Measurements from ENCODE around the gene STAG3.
"Not testable (repeated sequence)": the region's sequence is repeated elsewhere in the genome, so short reads cannot be mapped to it uniquely, and the experiment has no call there.

Gene STAG3

DNA sequence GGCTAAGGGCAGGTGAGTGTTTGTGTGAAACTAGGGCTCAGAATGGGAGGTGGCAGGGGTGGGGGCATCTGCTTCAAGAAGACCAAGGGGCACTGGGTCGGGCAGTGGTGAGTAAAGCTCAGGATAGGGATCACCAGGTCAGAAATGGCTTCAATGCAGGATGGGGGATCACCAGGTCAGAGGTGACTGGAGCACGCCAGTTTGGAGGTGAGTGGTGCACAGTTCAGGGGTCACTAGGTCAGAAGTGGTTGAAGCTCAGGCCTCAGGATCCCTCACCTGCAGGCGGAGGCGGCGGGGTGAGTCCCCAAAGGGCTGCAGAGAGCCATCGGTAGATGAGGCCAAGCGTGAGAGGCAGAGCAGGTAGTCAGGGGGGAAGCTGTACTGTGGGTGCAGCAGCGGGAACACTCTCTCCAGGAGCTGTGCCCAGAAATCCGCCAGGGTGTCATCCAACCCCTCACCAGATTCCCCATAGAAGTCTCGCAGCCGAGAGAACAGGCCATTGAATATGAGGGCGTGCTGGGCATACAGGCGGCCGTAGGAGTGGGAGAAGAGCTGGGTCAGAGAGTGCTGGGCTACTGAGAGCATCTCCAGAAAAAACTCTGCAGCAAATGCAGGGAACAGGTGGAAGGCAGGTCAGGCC is 2.3 kb upstream of the STAG3 start:
- H3K27ac ChIP-seq (ENCODE audit: low read depth, low read length, severe bottlenecking), result no peak overlapping the region
- no peak overlapping the region for H3K4me3 ChIP-seq (ENCODE audit: extremely low read depth, insufficient read depth, low read length, poor library complexity, severe bottlenecking)
- peaks cover 20% of the 10 kb centered on the region for H3K36me3 ChIP-seq (ENCODE audit: control insufficient read depth, insufficient read depth, low read length)
- no peaks in the 10 kb centered on the region for H3K9me3 ChIP-seq (ENCODE audit: control insufficient read depth, low read length)
- 94 to 100% methylated on average over 10 to 14 of the region's 14 CpGs for WGBS, 2 experiments (ENCODE audit: insufficient coverage in 2 of 2)
- no peaks in the 10 kb centered on the region for H3K4me1 ChIP-seq (ENCODE audit: control insufficient read depth, insufficient read depth, low read length, poor library complexity, severe bottlenecking)

DNA sequence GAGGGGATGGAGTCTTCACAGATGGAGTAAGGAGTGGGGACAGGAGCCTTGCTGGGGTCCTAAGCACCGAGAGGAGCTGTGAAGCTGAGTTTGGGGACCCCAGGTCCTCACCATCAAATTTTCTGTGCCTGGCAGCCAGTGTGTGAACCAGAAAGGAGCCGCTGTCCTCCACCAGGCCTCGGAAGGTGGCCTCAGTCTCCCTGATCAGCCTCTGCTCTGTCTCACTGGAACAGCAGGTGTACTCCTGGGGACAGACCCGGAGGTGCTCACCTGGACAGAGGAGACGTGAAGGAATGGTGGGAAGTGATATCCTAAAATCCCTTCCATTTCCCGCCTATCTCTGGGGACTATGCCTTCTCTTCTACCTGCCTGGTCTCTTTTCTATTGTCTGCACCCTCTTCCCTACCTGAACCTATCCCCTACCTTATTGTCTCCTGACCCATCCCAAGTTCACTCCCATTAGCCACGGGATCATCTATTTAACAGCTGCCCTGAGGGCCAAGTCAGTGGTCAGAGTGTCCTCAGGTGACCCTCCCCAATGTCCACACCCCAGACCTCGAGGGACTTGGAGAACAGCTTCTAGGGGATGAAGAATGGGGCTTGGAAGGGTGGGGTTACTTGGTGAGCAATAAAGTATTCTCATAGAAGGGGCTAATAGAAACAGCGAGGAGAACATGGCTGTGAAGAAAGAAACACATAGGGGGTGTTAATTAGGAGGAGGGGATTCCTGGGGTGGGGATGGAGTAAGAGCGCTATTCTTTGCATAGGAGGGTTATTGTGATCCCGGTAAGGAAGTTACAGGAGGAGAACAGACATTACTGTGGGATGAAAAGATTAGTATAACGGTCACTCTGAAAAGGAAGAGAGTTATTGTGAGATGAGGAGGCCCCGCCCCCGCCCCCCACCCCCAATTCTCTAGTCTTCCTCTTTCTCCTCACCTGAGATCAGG is 1.3 kb upstream of the STAG3 start:
- no peak overlapping the region for H3K27ac ChIP-seq (ENCODE audit: low read depth, low read length, severe bottlenecking)
- peak overlapping the region; percentile 87 for H3K4me3 ChIP-seq (ENCODE audit: extremely low read depth, insufficient read depth, low read length, poor library complexity, severe bottlenecking)
- no peaks in the 10 kb centered on the region for H3K9me3 ChIP-seq (ENCODE audit: control insufficient read depth, low read length)
- peaks cover 20% of the 10 kb centered on the region for H3K36me3 ChIP-seq (ENCODE audit: control insufficient read depth, insufficient read depth, low read length)
- WGBS, 2 experiments (ENCODE audit: insufficient coverage in 2 of 2), result 57 to 60% methylated on average over 9 to 10 of the region's 14 CpGs
- H3K4me1 ChIP-seq (ENCODE audit: control insufficient read depth, insufficient read depth, low read length, poor library complexity, severe bottlenecking), result no peaks in the 10 kb centered on the region

DNA sequence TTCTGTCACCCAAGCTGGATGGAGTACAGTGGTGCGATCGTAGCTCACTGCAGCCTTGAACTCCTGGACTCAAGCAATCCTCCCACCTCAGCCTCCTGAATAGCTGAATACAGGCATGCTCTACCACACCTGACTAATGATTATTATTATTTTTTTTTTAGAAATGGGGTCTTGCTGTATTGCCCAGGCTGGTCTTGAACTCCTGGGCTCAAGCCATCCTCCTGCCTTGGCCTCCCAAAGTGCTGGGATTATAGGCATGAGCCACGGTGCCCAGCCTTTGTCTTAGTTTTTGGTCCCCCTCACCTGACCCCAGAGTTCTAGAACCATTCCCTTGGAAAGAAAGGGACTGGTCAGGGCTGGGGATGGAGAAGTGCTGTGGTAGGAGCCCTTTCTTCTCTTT is 2.4 kb downstream of the STAG3 start:
- H3K4me3 ChIP-seq (ENCODE audit: extremely low read depth, insufficient read depth, low read length, poor library complexity, severe bottlenecking); H3K4me1 ChIP-seq (ENCODE audit: control insufficient read depth, insufficient read depth, low read length, poor library complexity, severe bottlenecking); H3K36me3 ChIP-seq (ENCODE audit: control insufficient read depth, insufficient read depth, low read length); H3K27ac ChIP-seq (ENCODE audit: low read depth, low read length, severe bottlenecking); H3K9me3 ChIP-seq (ENCODE audit: control insufficient read depth, low read length): not testable (repeated sequence)
- 100% methylated on average over 2 of the region's 3 CpGs; no CpG with 5 or more reads in 1 of the 2 experiments for WGBS, 2 experiments (ENCODE audit: insufficient coverage in 2 of 2)

DNA sequence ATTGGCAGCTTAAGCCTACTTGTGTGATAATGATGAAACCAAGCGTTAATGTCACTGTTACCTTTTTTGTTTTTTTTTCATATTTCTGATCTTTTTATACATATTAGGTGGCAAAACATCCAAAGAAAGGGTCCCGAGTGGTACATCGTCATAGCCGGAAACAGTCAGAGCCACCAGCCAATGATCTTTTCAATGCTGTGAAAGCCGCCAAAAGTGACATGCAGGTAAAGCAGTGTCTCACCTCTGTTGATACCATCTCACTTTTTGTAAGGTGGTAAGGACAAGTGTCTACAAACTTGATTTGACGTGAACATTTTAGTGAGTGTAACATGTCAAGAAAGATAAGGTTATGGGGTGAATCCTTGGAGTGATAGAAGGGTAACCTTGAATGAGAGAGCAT is 4.9 kb downstream of the STAG3 start:
- WGBS, 2 experiments (ENCODE audit: insufficient coverage in 2 of 2), result 86 to 100% methylated on average over 1 to 2 of the region's 6 CpGs
- H3K4me1 ChIP-seq (ENCODE audit: control insufficient read depth, insufficient read depth, low read length, poor library complexity, severe bottlenecking); H3K9me3 ChIP-seq (ENCODE audit: control insufficient read depth, low read length); H3K36me3 ChIP-seq (ENCODE audit: control insufficient read depth, insufficient read depth, low read length); H3K4me3 ChIP-seq (ENCODE audit: extremely low read depth, insufficient read depth, low read length, poor library complexity, severe bottlenecking); H3K27ac ChIP-seq (ENCODE audit: low read depth, low read length, severe bottlenecking): not testable (repeated sequence)

DNA sequence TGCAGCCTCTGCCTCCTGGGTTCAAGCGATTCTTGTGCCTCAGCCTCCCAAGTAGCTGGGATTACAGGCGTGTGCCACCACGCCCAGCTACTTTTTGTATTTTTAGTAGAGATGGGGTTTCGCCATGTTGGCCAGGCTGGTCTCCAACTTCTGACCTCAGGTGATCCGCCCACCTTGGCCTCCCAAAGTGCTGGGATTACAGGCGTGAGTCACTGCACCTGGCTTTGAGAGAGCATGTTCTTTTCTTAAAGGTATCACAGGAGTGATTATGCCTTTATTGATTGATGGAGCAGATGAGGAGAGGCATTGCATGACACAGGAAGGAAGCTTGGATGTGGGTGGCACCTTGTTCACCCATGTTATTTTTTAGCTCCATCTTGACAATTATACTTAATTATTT is 5.4 kb downstream of the STAG3 start:
- H3K4me3 ChIP-seq (ENCODE audit: extremely low read depth, insufficient read depth, low read length, poor library complexity, severe bottlenecking); H3K4me1 ChIP-seq (ENCODE audit: control insufficient read depth, insufficient read depth, low read length, poor library complexity, severe bottlenecking); H3K27ac ChIP-seq (ENCODE audit: low read depth, low read length, severe bottlenecking); H3K36me3 ChIP-seq (ENCODE audit: control insufficient read depth, insufficient read depth, low read length); H3K9me3 ChIP-seq (ENCODE audit: control insufficient read depth, low read length): not testable (repeated sequence)
- WGBS, 2 experiments (ENCODE audit: insufficient coverage in 2 of 2), result 86 to 92% methylated on average over 6 of the region's 6 CpGs

DNA sequence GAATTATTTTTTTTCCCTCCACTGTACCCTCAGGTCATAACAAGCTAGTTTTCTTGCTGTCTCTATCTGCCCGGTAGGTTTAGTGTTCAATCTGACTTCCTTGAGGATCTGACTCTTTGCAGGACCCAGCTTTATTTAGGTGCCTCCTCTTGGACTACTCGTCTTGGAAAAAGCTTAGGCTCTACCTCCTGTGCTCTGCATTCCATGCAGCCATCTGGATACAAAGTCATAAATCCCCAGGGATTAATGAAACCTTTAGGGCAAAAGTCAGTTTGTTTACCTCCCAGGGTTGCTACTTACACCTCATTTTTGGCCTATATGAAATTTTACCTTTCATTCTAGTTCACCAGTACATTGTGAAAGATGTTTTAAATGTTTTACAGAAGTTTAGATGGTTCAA is 8.0 kb downstream of the STAG3 start:
- H3K36me3 ChIP-seq (ENCODE audit: control insufficient read depth, insufficient read depth, low read length), result no peaks in the 10 kb centered on the region
- no peaks in the 10 kb centered on the region for H3K4me1 ChIP-seq (ENCODE audit: control insufficient read depth, insufficient read depth, low read length, poor library complexity, severe bottlenecking)
- no peak overlapping the region for H3K4me3 ChIP-seq (ENCODE audit: extremely low read depth, insufficient read depth, low read length, poor library complexity, severe bottlenecking)
- no peaks in the 10 kb centered on the region for H3K9me3 ChIP-seq (ENCODE audit: control insufficient read depth, low read length)
- no peak overlapping the region for H3K27ac ChIP-seq (ENCODE audit: low read depth, low read length, severe bottlenecking)
- 87 to 96% methylated on average over 2 of the region's 2 CpGs for WGBS, 2 experiments (ENCODE audit: insufficient coverage in 2 of 2)

DNA sequence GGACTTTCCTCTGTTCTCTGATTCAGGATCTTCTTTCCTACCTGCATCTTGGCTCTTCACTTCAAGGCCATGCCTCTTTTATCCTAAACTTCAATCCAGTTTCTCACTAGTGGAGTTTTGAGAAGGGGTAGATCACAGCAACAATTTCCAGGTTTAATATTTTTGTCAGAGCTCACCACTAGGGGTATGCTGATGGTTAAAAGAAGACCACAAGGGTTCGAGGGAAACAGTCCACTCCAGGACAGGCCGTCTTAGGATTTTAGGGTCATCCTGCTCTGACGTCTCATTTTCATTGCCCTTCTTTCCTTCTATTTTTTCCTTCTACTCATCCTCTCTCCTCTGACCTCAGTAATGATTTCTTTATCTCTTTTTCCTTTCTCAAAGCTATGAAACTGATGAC is 11.3 kb downstream of the STAG3 start:
- H3K4me3 ChIP-seq (ENCODE audit: extremely low read depth, insufficient read depth, low read length, poor library complexity, severe bottlenecking), result no peak overlapping the region
- 86 to 100% methylated on average over 2 to 3 of the region's 3 CpGs for WGBS, 2 experiments (ENCODE audit: insufficient coverage in 2 of 2)
- no peaks in the 10 kb centered on the region for H3K9me3 ChIP-seq (ENCODE audit: control insufficient read depth, low read length)
- H3K27ac ChIP-seq (ENCODE audit: low read depth, low read length, severe bottlenecking), result no peak overlapping the region
- no peaks in the 10 kb centered on the region for H3K4me1 ChIP-seq (ENCODE audit: control insufficient read depth, insufficient read depth, low read length, poor library complexity, severe bottlenecking)
- no peaks in the 10 kb centered on the region for H3K36me3 ChIP-seq (ENCODE audit: control insufficient read depth, insufficient read depth, low read length)

DNA sequence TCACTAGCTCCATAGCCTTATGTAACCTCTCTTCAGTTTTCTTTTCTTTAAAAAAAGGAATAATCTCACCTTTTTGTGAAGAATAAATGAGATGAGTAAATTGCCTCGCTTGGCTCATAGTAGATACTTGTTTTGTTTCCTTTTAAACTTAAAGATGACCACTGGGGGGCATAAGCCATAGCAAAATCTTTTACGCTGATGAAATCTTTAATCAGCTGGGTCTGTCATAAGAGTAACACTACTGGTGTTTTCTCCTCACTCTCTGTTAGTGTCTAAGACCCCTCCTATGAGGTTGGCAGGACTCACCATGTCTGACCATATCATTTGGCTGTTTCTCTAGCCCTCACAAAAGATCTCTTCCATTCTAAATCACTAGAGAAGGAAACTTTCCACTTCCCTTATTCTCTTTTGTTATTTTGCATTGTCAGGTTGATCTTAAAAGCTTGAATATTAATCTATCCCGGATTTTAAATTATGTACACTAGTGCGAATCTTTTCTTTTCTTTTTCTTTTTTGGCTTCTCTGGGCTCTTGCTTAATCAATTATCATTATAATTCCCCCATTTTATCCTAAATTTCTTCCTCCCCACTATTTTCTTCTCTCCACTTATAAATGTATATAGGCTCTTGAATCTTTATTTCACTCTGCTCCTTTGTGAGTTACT is 12.5 kb downstream of the STAG3 start:
- Histone ChIP-seq H3K27ac (ENCODE audit: low read depth, low read length, severe bottlenecking) (no peak overlapping the region), H3K9me3 (ENCODE audit: control insufficient read depth, low read length) (no peaks in the 10 kb centered on the region), H3K4me1 (ENCODE audit: control insufficient read depth, insufficient read depth, low read length, poor library complexity, severe bottlenecking) (no peaks in the 10 kb centered on the region), H3K4me3 (ENCODE audit: extremely low read depth, insufficient read depth, low read length, poor library complexity, severe bottlenecking) (no peak overlapping the region), H3K36me3 (ENCODE audit: control insufficient read depth, insufficient read depth, low read length) (no peaks in the 10 kb centered on the region)
- 64 to 90% methylated on average over 2 to 4 of the region's 4 CpGs for whole genome bisulfite sequencing, 2 experiments (ENCODE audit: insufficient coverage in 2 of 2)

DNA sequence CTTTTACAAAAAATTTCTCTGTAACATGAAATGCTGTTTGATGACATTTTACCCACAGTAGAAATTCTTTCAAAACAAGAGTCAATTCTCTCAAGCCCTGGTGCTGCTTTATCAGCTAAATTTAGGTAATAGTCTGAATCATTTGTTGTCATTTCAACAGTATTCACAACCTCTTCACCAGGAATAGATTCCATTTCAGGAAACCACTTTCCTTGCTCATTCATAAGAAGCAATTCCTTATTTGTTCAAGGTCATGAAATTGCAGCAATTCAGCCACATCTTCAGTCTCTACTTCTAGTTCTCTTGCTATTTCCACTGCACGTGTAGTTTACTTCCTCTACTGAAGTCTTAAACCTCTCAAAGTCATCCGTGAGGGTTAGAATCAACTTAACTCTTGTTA is 14.1 kb downstream of the STAG3 start:
- Histone ChIP-seq H3K27ac (ENCODE audit: low read depth, low read length, severe bottlenecking) (no peak overlapping the region), H3K4me1 (ENCODE audit: control insufficient read depth, insufficient read depth, low read length, poor library complexity, severe bottlenecking) (no peaks in the 10 kb centered on the region), H3K36me3 (ENCODE audit: control insufficient read depth, insufficient read depth, low read length) (no peaks in the 10 kb centered on the region), H3K4me3 (ENCODE audit: extremely low read depth, insufficient read depth, low read length, poor library complexity, severe bottlenecking) (no peak overlapping the region), H3K9me3 (ENCODE audit: control insufficient read depth, low read length) (no peaks in the 10 kb centered on the region)
- 80 to 100% methylated on average over 1 of the region's 2 CpGs for WGBS, 2 experiments (ENCODE audit: insufficient coverage in 2 of 2)

DNA sequence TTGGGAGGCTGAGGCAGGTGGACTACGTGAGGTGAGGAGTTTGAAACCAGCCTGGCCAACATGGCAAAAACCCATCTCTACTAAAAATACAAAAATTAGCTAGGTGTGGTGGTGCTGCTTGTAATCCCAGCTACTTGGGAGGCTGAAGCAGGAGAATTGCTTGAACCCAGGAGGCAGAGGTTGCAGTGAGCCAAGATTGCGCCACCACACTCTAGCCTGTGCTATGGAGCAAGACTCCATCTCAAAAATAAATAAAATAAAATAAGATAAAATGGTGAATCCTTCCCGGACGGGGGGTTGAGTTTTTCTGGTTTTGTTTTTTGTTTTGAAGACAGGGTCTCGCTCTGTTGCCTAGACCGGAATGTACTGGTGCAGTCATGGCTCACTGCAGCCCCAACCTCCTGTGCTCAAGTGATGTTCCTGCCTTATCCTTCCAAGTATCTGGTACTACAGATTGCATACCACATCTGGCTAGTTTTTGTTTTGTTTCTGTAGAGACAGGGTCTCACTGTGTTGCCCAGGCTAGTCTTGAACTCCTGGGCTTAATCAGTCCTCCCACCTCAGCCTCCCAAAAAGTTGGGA is 14.7 kb downstream of the STAG3 start:
- H3K36me3 ChIP-seq (ENCODE audit: control insufficient read depth, insufficient read depth, low read length); H3K4me1 ChIP-seq (ENCODE audit: control insufficient read depth, insufficient read depth, low read length, poor library complexity, severe bottlenecking); H3K27ac ChIP-seq (ENCODE audit: low read depth, low read length, severe bottlenecking); H3K9me3 ChIP-seq (ENCODE audit: control insufficient read depth, low read length); H3K4me3 ChIP-seq (ENCODE audit: extremely low read depth, insufficient read depth, low read length, poor library complexity, severe bottlenecking): not testable (repeated sequence)
- 100% methylated on average over 1 to 4 of the region's 6 CpGs for WGBS, 2 experiments (ENCODE audit: insufficient coverage in 2 of 2)

Data from mesodermal cell (in vitro differentiated cells).